NT2/D1 (cell line): ENCODE data around the gene SLC6A5.

Experiments used
- DNase-seq: peaks from one replicate; pipeline ENCODE4 v3.0.0-alpha.2; 2011; ENCODE audit warnings: low read depth, low spot score
- H3K27me3 ChIP-seq: 2 replicates; pipeline ENCODE4 v1.6.0; 2011; ENCODE audit warnings: mild to moderate bottlenecking; ENCODE audit not compliant: insufficient read length, insufficient read depth
- H3K36me3 ChIP-seq: 2 replicates; pipeline ENCODE4 v1.6.1; 2011; ENCODE audit warnings: mild to moderate bottlenecking, low read length, mixed read lengths; ENCODE audit not compliant: insufficient read depth, insufficient read length
- H3K4me1 ChIP-seq: 2 replicates; pipeline ENCODE4 v1.5.1; 2011; ENCODE audit not compliant: insufficient read depth, insufficient read length
- H3K4me3 ChIP-seq: 2 replicates; pipeline ENCODE4 v1.5.1; 2011; ENCODE audit warnings: low read depth; ENCODE audit not compliant: insufficient read length
- H3K9ac ChIP-seq: 2 replicates; pipeline ENCODE4 v1.6.0; 2011; ENCODE audit warnings: low read depth; ENCODE audit not compliant: insufficient read length
- H3K9me3 ChIP-seq: 2 replicates; pipeline ENCODE4 v1.5.1; 2011; ENCODE audit warnings: mild to moderate bottlenecking, low read length; ENCODE audit not compliant: insufficient read depth
- SUZ12 ChIP-seq: IDR thresholded peaks from 2 replicates; pipeline ENCODE4 v1.6.1; 2011; ENCODE audit not compliant: insufficient read length, insufficient read depth; ENCODE audit errors: extremely low read depth
- YY1 ChIP-seq: IDR thresholded peaks from 2 replicates; pipeline ENCODE4 v1.6.1; 2011; ENCODE audit not compliant: insufficient read length, insufficient read depth
- ZNF274 ChIP-seq: IDR thresholded peaks from 2 replicates; pipeline ENCODE4 v1.6.1; 2011; ENCODE audit warnings: mild to moderate bottlenecking, low read depth, low read length

Gene SLC6A5

DNA sequence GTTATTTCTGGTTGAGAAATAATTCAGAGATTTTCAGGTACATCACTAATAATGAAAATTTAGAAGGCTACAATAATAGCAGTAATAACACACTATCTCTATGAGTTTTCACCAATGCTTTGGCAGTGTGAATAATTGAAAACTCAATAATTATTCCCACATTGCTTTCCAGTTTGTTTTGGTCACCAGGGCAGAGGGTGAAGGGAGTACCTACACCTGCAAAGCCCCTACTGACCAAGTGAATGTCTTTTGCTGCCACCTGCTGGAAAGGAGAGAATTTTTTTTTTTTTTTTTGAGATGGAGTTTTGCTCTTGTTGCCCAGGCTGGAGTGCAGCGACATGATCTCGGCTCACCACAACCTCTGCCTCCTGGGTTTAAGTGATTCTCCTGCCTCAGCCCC lies 73.2 kb downstream of the SLC6A5 start:
- Histone ChIP-seq H3K9ac (no peak overlapping the region), H3K27me3 (peaks cover 48% of the 10 kb centered on the region), H3K36me3 (no peaks in the 10 kb centered on the region), H3K4me1 (no peaks in the 10 kb centered on the region), H3K9me3 (no peaks in the 10 kb centered on the region), H3K4me3 (no peak overlapping the region)
- DNase-seq: no peak
- TF ChIP-seq YY1 (no peak), ZNF274 (no peak), SUZ12 (no peak)

DNA sequence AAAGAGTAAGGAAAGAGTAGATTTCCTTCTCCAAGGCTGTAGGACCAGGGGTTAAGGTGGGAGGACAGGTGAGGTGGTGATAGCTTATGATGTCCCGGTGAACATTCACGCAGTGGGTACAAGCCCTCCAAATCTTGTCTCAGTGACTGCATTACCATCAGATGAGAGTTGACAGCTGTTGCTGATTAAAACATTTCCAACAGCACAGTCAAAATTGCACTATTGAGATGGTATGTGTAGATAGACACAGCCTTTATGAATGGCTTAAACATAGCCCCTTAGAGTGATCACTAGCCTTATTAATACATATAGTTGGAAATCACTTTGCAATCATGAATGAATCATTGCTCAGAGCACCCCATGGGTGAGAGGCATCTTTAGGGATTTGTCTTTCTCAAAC lies 77.2 kb downstream of the SLC6A5 start:
- TF ChIP-seq YY1 (no peak), ZNF274 (no peak), SUZ12 (no peak)
- no peak overlapping the region for H3K4me3 ChIP-seq
- H3K36me3 ChIP-seq: no peaks in the 10 kb centered on the region
- no peaks in the 10 kb centered on the region for H3K9me3 ChIP-seq
- H3K4me1 ChIP-seq: no peaks in the 10 kb centered on the region
- no peak for DNase-seq
- no peak overlapping the region for H3K9ac ChIP-seq
- H3K27me3 ChIP-seq: peaks cover 9% of the 10 kb centered on the region

DNA sequence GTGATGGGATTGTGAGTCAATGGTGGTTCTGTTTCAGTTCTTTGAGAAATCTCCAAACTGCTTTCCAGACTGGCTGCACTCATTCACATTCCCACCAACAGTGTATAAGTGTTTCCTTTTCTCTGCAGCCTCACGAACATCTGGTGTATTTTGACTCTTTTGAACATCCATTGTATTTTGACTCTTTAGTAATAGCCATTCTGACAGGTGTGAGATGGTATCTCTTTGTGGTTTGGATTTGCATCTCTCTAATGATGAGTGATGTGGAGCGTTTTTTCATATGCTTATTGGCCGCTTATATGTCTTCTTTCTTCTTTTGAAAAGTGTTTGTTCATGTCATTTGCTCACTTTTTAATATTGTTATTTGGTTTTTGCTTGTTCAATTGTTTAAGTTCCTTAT lies 89.4 kb downstream of the SLC6A5 start:
- H3K27me3 ChIP-seq: no peaks in the 10 kb centered on the region
- H3K9ac ChIP-seq: no peak overlapping the region
- no peak overlapping the region for H3K4me3 ChIP-seq
- no peak for DNase-seq
- no peaks in the 10 kb centered on the region for H3K4me1 ChIP-seq
- no peaks in the 10 kb centered on the region for H3K36me3 ChIP-seq
- H3K9me3 ChIP-seq: no peaks in the 10 kb centered on the region
- TF ChIP-seq SUZ12 (no peak), YY1 (no peak), ZNF274 (no peak)

DNA sequence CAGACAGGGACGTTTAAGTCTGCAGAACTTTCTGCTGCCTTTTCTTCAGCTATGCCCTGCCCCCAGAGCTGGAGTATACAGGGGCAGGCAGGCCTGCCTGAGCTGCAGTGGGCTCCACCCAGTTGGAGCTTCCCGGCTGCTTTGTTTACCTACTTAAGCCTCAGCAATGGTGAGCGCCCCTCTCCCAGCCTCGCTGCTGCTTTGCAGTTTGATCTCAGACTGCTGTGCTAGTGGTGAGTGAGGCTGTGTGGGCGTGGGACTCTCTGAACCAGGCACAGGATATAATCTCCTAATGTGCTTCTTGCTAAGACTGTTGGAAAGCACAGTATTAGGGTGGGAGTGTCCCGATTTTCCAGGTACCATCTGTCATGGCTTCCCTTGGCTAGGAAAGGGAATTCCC lies 108.5 kb downstream of the SLC6A5 start:
- H3K9me3 ChIP-seq: no peaks in the 10 kb centered on the region; the same call in 1 of the 2 replicates
- no peaks in the 10 kb centered on the region for H3K27me3 ChIP-seq
- DNase-seq: no peak
- TF ChIP-seq YY1 (no peak), SUZ12 (no peak), ZNF274 (no peak)
- H3K4me1 ChIP-seq: no peaks in the 10 kb centered on the region
- no peaks in the 10 kb centered on the region for H3K36me3 ChIP-seq
- no peak overlapping the region for H3K4me3 ChIP-seq
- no peak overlapping the region for H3K9ac ChIP-seq
